ENCODE data around the gene KPRP. TPM values are rescaled to one million over a fixed set of nuclear protein-coding genes. Genes with fewer than 3 reads are reported as not detected.

Gene KPRP
- total RNA-seq, 1 experiment from 2014 or later: not detected

GRCh38 chr1:152758636-152759035 lies 811 bp downstream of the KPRP start:
- Histone ChIP-seq H3K4me1 (ENCODE audit: control insufficient read depth, insufficient read depth, low read length) (no peaks in the 10 kb centered on the region), H3K36me3 (ENCODE audit: control insufficient read depth, insufficient read depth, low read length) (no peaks in the 10 kb centered on the region), H3K4me3 (ENCODE audit: low read depth in 2 of 2, low read length in 2 of 2) (no peak overlapping the region), H3K9me3 (ENCODE audit: control insufficient read depth, insufficient read depth, low read depth, low read length) (no peaks in the 10 kb centered on the region), H3K27me3 (ENCODE audit: control insufficient read depth, insufficient read depth, low read length) (no peaks in the 10 kb centered on the region), H3K27ac (ENCODE audit: low read length) (no peak overlapping the region)
- ChIA-PET POLR2A (no interaction called here), CTCF (no interaction called here)
- in situ Hi-C loops (cut with HindIII; ENCODE audit: low pct_unique_long_range_greater_than_20kb, low sequenced_read_pairs) (no loop called here), intact Hi-C loops (cut with micrococcal nuclease; ENCODE audit: unreplicated experiment) (no loop called here)
- no peak for TF ChIP-seq REST (IDR thresholded peaks at IDR 0.05; ENCODE audit: insufficient read depth in 1 of 2, low read depth in 2 of 2, low read length in 1 of 2)
- no peak for TF ChIP-seq CTCF (IDR thresholded peaks at IDR 0.05)
- no peak for TF ChIP-seq POLR2AphosphoS5 (IDR thresholded peaks at IDR 0.05; ENCODE audit: low read depth, low read length)
- no peak for TF ChIP-seq TCF7L2 (IDR thresholded peaks at IDR 0.05; ENCODE audit: low read depth, low read length)
- TF ChIP-seq SIN3A (IDR thresholded peaks at IDR 0.05; ENCODE audit: borderline replicate concordance, insufficient read depth, low read depth, low read length): no peak
- no peak for DNase-seq (ENCODE audit: low read depth, low spot score)
- ATAC-seq: no peak
- BruUV-seq (replicated peaks): no TSS peak

- TF ChIP-seq CTCF (IDR thresholded peaks at IDR 0.05) (no peak), TCF7L2 (IDR thresholded peaks at IDR 0.05; ENCODE audit: low read depth, low read length) (no peak), REST (IDR thresholded peaks at IDR 0.05; ENCODE audit: insufficient read depth in 1 of 2, low read depth in 2 of 2, low read length in 1 of 2) (no peak), SIN3A (IDR thresholded peaks at IDR 0.05; ENCODE audit: borderline replicate concordance, insufficient read depth, low read depth, low read length) (no peak), POLR2AphosphoS5 (IDR thresholded peaks at IDR 0.05; ENCODE audit: low read depth, low read length) (no peak)
- intact Hi-C loops (cut with micrococcal nuclease; ENCODE audit: unreplicated experiment): no loop called here
- no peaks in the 10 kb centered on the region for H3K36me3 ChIP-seq (ENCODE audit: control insufficient read depth, insufficient read depth, low read length)
- POLR2A ChIA-PET: no interaction called here
- BruUV-seq (replicated peaks): no TSS peak
- DNase-seq (ENCODE audit: low read depth, low spot score) (no peak), ATAC-seq (no peak)
- H3K4me1 ChIP-seq (ENCODE audit: control insufficient read depth, insufficient read depth, low read length): no peaks in the 10 kb centered on the region
- H3K9me3 ChIP-seq (ENCODE audit: control insufficient read depth, insufficient read depth, low read depth, low read length): no peaks in the 10 kb centered on the region
- no peak overlapping the region for H3K27ac ChIP-seq (ENCODE audit: low read length)
- H3K4me3 ChIP-seq (ENCODE audit: low read depth in 2 of 2, low read length in 2 of 2): no peak overlapping the region
- no peaks in the 10 kb centered on the region for H3K27me3 ChIP-seq (ENCODE audit: control insufficient read depth, insufficient read depth, low read length)
- in situ Hi-C loops (cut with HindIII; ENCODE audit: low pct_unique_long_range_greater_than_20kb, low sequenced_read_pairs): no loop called here
- CTCF ChIA-PET: no interaction called here
These were observed 1.8 kb downstream of the KPRP start for GRCh38 chr1:152759453-152760173.
